Thyroid gland (tissue), 4 donors: ENCODE measurements around the gene LRP1-AS.

Experiments
- CTCF ChIP-seq, 6 experiments: fragments of 200-600 bp in 3 of 6; fragments of 450-650 bp in 3 of 6; sonication (generic) in 3 of 6; IDR thresholded peaks; one replicate each; pipeline ENCODE4 v1.5.1; 2016 to 2019; ENCODE audit warnings: antibody characterized with exemption in 6 of 6, mild to moderate bottlenecking in 2 of 6, inconsistent platforms in 1 of 6, moderate library complexity in 1 of 6
- POLR2A ChIP-seq, 2 donors: fragments of 450-650 bp; IDR thresholded peaks; one replicate each; pipeline ENCODE4 v1.6.1; 2017; ENCODE audit warnings: antibody characterized with exemption in 2 of 2, mild to moderate bottlenecking in 2 of 2, moderate library complexity in 1 of 2

- TF ChIP-seq CTCF (IDR thresholded peaks at IDR 0.05) (no peak), POLR2A (IDR thresholded peaks at IDR 0.05) (no peak)
These were observed 4.6 kb upstream of the LRP1-AS start for GRCh38 chr12:57151741-57152630.
